ENCODE results near the gene DND1.
A peak's percentile ranks its signal among the peaks of the same experiment; 100 is the strongest.
"Not testable (repeated sequence)": the region's sequence is repeated elsewhere in the genome, so short reads cannot be mapped to it uniquely, and the experiment has no call there.

Gene DND1

GRCh38 chr5:140673187-140673976 lies at the start of gene DND1:
Gene DND1 (minus strand): TSS chr5:140673576. CDS start chr5:140673542, 34 bp downstream.
- TF ChIP-seq Cebpa-rat (IDR thresholded peaks at IDR 0.05), result no peak
- H3K9me3 ChIP-seq, result no peaks in the 10 kb centered on the region
- peaks cover 100% of the 10 kb centered on the region for H3K36me3 ChIP-seq
- no peaks in the 10 kb centered on the region for H3K27me3 ChIP-seq
- H4K20me1 ChIP-seq, result peaks cover 33% of the 10 kb centered on the region
- H3K4me3 ChIP-seq, result no peak within 1 kb of the TSS
- H3K27ac ChIP-seq, result no peak within 1 kb of the TSS
- no peak within 1 kb of the TSS for H3K9ac ChIP-seq
- H3K4me1 ChIP-seq, result no peaks in the 10 kb centered on the region
- no peak within 1 kb of the TSS for H3K4me2 ChIP-seq

- H3K27me3 ChIP-seq, H3K4me1 ChIP-seq, H4K20me1 ChIP-seq, H3K9ac ChIP-seq, H3K9me3 ChIP-seq, H3K4me3 ChIP-seq, H3K36me3 ChIP-seq, H3K27ac ChIP-seq, H3K4me2 ChIP-seq: not testable (repeated sequence)
Measured at GRCh38 chr5:140721395-140721794, 48.0 kb upstream of the DND1 start.

- not testable (repeated sequence) for H3K27ac ChIP-seq, H3K36me3 ChIP-seq, H3K9ac ChIP-seq, H3K9me3 ChIP-seq, H4K20me1 ChIP-seq, H3K4me1 ChIP-seq, H3K4me3 ChIP-seq, H3K4me2 ChIP-seq, H3K27me3 ChIP-seq
Measured at GRCh38 chr5:140720738-140721137, 47.4 kb upstream of the DND1 start.

DNA sequence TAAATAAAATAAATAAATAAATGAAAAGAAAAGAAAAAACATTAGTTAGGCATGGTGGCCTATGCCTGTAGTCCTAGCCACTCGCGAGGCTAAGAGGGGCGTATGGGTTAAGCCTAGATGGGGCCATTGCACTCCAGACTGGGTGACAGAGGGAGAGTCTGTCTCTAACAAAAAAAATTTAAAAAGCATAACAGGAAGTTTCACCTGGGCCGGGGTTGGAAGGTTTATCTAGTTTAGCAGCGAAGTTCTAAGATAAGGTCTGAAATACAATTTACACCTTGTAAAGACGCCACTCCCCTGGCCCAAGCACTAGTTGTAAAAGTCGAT lies 44.9 kb upstream of the DND1 start:
- Histone ChIP-seq H3K4me3 (no peak overlapping the region), H3K27ac (no peak overlapping the region), H3K4me2 (no peak overlapping the region), H3K4me1 (no peaks in the 10 kb centered on the region), H3K27me3 (no peaks in the 10 kb centered on the region), H3K9me3 (no peaks in the 10 kb centered on the region), H4K20me1 (no peaks in the 10 kb centered on the region), H3K9ac (no peak overlapping the region), H3K36me3 (no peaks in the 10 kb centered on the region)
- no peak for TF ChIP-seq Cebpa-rat (IDR thresholded peaks at IDR 0.05)

DNA sequence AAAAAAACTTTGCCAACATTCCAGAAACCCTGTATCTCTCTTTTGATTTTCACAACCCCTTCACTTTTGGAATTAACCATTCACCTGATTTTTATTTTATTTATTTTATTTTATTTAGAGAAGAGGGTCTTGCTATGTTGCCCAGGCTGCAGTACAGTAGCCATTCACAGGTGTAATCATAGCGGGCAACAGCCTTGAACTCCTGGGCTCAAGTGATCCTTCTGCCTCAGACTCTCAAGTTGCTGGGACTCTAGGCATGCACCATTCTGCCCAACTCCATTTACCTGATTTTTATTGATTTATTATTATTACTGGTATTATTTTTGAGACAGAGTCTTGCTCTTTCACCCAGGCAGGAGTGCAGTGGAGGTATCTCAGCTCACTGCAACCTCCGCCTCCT lies 42.9 kb upstream of the DND1 start:
- H3K9me3 ChIP-seq, H3K36me3 ChIP-seq, H4K20me1 ChIP-seq, H3K9ac ChIP-seq, H3K4me3 ChIP-seq, H3K4me2 ChIP-seq, H3K27ac ChIP-seq, H3K4me1 ChIP-seq: not testable (repeated sequence)
- peaks cover 12% of the 10 kb centered on the region for H3K27me3 ChIP-seq

DNA sequence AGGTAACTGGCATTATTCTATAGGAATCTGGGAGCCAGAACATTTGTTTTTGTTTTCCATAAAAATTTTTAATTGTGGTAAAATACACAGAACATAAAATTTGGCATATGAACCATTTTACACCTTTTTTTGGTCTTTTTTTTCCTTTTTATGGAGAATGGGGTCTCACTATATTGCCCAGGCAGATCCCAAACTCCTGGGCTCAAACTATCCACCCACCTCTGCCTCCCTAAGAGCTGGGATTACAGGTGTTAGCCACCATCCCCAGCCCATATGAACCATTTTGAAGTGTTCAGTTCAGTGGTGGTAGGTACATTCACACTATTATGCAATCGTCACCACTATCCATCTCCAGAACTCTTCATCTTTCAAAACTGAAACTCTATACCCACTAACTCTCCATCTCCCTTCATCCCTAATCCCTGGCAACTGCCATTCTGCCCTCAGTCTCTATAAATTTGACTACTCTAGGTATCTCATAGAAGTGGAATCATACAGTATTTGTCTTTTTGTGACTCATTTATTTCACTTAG lies 40.3 kb upstream of the DND1 start:
- Histone ChIP-seq H3K9me3 (0 out of 2 replicates have a peak, but pooled peaks cover 3% of the 10 kb centered on the region), H3K27ac (no peak overlapping the region), H3K4me2 (no peak overlapping the region), H3K9ac (no peak overlapping the region), H3K36me3 (no peaks in the 10 kb centered on the region), H3K27me3 (peaks cover 30% of the 10 kb centered on the region), H4K20me1 (no peaks in the 10 kb centered on the region), H3K4me1 (peaks cover 14% of the 10 kb centered on the region), H3K4me3 (no peak overlapping the region)
- no peak for TF ChIP-seq Cebpa-rat (IDR thresholded peaks at IDR 0.05)

DNA sequence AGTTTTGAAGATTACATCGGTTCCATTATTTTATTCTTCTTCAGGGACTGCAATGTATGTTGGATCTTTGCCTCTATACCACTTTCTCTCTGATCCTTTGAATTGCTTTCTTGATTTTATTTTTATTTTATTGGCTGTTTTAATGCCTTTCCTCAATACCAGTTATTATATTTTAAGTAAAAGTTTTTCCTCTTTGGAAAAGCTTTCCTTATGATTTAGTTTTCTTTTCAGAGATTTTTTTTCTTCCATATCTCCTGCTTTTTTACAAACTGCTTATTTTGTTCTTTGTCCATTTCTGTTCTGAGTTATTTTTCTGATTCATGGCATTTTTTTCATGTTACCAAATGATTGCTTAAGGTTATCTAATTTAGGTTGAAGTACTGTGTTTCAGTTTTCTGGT lies 38.4 kb upstream of the DND1 start:
- Histone ChIP-seq H3K9me3 (0 out of 2 replicates have a peak, but pooled peaks cover 3% of the 10 kb centered on the region), H3K9ac (no peak overlapping the region), H3K36me3 (peaks cover 14% of the 10 kb centered on the region), H3K27me3 (peaks cover 30% of the 10 kb centered on the region), H3K4me2 (no peak overlapping the region), H3K4me1 (peaks cover 14% of the 10 kb centered on the region), H4K20me1 (no peaks in the 10 kb centered on the region), H3K4me3 (no peak overlapping the region), H3K27ac (no peak overlapping the region)
- TF ChIP-seq Cebpa-rat (IDR thresholded peaks at IDR 0.05), result no peak

DNA sequence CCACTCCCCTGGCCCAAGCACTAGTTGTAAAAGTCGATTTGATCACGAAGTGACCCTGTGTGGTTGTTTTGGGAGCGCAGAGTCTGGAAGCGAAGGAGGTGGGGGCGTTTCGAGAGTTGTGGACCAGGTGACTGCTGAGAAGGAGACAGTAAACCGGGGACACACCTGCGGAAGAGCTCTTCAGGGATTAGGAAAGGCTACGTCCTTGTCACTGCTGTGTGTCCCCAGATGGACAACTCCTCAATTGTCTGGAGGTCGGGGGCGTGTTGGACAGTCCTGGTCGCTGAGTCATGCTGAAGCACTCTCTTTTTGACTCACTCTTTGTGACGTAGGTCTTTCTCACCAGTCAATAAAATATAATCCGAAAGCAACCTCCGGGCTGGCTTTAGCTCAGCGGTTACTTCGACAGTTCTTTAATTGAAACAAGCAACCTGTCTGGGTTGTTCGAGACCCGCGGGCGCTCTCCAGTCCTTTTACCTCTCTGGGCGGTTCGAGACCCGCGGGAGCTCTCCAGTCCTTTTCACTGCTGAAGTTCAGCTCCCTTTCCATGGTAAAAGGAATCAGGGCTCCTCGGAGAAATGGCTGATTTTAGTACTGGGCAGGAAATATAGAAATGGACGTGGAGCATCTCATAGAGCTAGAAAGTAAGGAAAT lies 37.6 kb upstream of the DND1 start:
- TF ChIP-seq Cebpa-rat (IDR thresholded peaks at IDR 0.05), result no peak
- Histone ChIP-seq H3K9ac (peak overlapping the region; percentile 8; the same call in 1 of the 2 replicates), H4K20me1 (no peaks in the 10 kb centered on the region), H3K4me3 (peak overlapping the region; percentile 62), H3K27me3 (peaks cover 30% of the 10 kb centered on the region), H3K36me3 (peaks cover 22% of the 10 kb centered on the region), H3K9me3 (0 out of 2 replicates have a peak, but pooled peaks cover 3% of the 10 kb centered on the region), H3K4me2 (peak overlapping the region; percentile 75), H3K4me1 (peaks cover 14% of the 10 kb centered on the region), H3K27ac (no peak overlapping the region)

DNA sequence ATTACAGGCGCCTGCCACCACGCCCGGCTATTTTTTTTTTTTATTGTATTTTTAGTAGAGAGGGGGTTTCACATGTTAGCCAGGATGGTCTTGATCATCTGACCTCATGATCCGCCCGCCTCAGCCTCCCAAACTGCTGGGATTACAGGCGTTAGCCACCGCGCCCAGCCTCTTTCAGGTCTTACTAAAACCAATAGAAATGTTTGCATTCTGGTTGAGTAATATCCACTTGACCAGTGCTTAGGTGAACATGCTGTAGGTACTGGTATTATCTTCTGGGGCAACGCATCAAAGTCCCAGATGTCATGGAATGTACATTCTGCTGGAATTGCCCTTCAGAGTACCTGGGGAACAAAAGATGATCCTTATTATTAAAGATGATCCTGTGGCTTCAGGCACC lies 35.4 kb upstream of the DND1 start:
- peaks cover 44% of the 10 kb centered on the region for H3K36me3 ChIP-seq
- H3K4me3 ChIP-seq, H3K27ac ChIP-seq, H3K9me3 ChIP-seq, H4K20me1 ChIP-seq, H3K9ac ChIP-seq, H3K4me2 ChIP-seq: not testable (repeated sequence)
- H3K4me1 ChIP-seq, result peaks cover 14% of the 10 kb centered on the region
- H3K27me3 ChIP-seq, result peaks cover 30% of the 10 kb centered on the region

DNA sequence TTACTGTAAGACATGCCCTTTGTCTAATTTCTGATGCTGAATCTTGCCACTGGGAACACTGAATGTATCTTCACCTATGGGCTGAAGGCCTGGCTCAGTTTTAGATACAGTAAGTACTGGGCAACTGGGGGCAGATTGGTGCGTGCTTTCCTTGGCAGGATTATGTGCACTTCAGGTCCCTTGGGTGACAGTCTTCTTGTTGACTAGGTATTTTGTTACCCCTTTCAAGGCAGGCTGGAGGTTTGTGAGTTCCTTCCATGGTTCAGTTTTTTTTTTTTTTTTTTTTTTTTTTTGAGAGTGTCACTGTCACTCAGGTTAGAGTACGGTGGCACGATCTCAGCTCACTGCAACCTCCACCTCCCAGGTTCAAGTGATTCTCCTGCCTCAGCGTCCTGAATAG lies 34.4 kb upstream of the DND1 start:
- Histone ChIP-seq H3K36me3 (peaks cover 54% of the 10 kb centered on the region), H3K27ac (no peak overlapping the region), H3K9ac (no peak overlapping the region), H4K20me1 (no peaks in the 10 kb centered on the region), H3K27me3 (peaks cover 30% of the 10 kb centered on the region), H3K4me2 (no peak overlapping the region), H3K4me1 (peaks cover 14% of the 10 kb centered on the region), H3K4me3 (no peak overlapping the region), H3K9me3 (0 out of 2 replicates have a peak, but pooled peaks cover 3% of the 10 kb centered on the region)
- no peak for TF ChIP-seq Cebpa-rat (IDR thresholded peaks at IDR 0.05)

Measured in BLaER1 (cell line).